HG03439 (cell line): ENCODE data around the gene SETD5.
"Not testable (repeated sequence)": the region's sequence is repeated elsewhere in the genome, so short reads cannot be mapped to it uniquely, and the experiment has no call there.

Experiments
- ATAC-seq: cut with Tn5 transposase; IDR thresholded peaks from one replicate; pipeline ENCODE4 v1.9.1; 2021; ENCODE audit warnings: mild to moderate bottlenecking, moderate library complexity; ENCODE audit not compliant: unreplicated experiment

SETD5 gene

DNA sequence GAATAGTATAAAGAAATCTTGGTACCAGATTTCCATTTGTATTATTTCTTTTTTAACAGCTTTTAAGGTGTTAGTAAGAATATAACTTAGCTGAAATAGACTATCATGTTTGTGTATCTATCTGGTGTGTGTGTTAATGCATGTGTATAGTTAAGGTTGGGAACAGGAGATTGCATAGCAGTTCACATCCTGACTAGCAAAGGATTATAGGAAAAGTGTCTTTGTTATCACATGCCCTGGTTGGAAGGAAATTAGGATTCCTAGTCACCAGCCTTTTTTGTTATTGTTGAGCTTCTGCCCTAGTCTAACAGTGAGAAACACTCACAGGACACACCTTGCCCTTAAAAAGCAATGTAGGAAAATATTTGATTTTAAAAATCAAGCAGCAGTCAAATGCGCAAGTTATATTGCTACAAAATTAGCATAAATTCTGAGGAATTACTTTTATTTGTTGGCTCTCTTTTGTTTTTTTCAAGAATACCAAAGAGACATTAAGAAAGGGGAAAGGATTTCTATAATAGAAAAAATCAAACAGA is 58.2 kb downstream of the SETD5 start:
- no peak for ATAC-seq

- ATAC-seq, result no peak
Measured at GRCh38 chr3:9467451-9467850, 70.0 kb downstream of the SETD5 start.

DNA sequence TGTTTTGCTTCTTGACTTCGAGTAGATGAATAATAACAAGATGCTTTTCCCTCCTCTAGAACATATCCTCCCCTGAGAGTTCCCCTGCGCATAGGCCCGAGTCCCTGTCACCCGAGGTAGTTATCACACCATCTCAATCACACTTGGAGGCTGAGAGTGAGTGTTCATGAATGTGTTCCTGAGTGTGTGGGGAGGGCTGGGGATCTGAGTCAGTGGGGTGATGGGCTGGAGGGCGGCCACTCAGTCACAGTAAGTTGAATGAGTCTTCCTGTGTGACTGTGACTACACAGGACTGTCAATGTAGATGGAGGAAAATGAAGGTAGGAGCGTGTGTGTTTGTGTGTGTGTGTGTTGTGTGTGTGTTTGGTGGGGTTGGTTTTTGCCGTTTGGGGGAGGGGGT is 71.0 kb downstream of the SETD5 start:
- no peak for ATAC-seq

DNA sequence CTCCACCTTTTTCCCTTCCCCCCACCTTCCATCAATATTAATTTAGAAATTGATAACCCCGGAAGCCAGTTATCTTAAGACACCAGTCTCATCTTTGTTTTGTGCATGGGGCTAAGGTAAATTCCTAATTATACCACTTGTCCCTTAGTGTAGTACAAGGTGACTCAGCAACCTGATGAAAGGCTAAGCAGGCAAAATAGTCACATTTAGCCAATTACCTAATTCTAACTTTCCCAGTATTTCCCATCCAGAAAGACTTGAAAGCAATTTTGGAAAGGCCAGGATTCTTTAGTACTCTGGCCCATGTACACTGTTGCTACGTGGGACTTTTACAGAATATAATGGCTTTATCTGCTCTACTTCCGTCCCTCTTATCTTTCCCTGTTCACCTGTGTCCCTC is 72.6 kb downstream of the SETD5 start:
- no peak for ATAC-seq

- ATAC-seq, result no peak
Measured at GRCh38 chr3:9473496-9474065, 76.2 kb downstream of the SETD5 start.

DNA sequence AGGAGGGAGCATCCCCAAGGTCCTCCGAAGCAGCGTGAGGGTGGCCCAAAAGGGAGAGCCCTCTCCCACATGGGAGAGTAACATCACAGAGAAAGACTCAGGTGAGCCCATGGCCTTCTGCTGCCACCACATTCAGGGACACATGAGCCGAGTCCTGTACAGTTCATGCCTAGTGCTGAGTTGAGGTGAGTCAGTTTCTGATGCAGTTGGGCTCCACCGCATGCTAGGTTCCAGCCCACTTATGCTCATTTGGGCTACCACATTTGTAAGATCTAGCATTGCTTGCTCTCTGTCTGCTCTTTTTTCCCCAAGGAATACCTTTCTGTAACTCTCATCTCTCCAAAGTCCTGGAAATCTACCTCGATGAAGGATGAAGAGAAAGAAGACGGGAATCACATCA is 77.1 kb downstream of the SETD5 start:
- no peak for ATAC-seq

DNA sequence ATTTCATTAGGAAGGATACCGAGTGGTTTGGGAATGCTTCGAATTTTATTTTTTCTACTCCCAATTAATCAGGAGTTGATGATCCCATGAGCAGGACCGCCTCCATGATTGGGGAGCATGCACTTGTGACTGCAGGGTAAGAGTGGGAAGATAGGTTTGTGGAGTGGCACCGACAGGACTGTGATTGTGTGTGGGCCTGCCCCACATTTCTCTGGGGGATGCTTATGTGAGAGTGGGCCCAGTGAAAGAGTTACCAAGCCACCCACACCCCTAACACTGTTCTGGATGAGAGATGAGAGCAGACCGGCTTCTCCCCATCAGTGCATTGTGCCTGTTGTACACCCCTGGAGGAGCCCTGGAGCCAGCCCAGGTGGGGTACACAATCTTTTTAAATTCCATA is 79.5 kb downstream of the SETD5 start:
- no peak for ATAC-seq

- ATAC-seq, result no peak
Measured at GRCh38 chr3:9480265-9480664, 82.8 kb downstream of the SETD5 start.

DNA sequence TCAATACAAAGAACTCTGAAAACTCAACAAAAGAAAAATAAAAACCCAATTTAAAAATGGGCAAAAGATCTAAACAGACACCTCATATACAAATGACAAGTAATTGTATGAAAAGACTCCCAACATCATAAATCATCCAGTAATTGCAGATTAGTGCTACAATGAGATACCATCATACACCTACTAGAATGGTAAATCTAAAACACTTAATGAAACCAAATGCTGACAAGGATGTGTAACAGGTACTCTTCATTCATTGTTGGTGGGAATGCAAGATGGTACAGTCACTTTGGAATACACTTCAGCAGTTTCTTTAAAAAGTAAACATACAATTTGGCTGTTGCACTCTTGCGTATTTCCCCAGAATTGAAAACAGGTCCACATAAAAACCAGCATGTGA is 87.8 kb downstream of the SETD5 start:
- ATAC-seq, result no peak

DNA sequence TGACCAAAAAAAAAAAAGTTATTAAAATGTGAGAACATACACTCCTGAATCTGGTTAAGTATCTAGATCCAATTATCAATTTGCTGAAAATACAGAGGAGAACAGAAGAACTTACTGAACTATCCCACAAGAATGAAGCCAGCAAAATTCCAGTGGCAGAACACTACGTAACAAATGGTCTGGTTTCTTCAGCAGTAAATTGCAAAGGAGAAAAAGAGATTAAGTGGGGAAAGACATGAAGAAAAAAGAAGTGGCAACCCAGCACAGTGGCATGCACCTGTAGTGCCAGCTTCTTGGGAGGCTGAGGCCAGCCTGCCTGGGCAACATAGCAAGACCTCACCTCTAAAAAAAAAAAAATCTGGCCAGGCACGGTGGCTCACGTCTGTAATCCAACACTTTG is 94.1 kb downstream of the SETD5 start:
- ATAC-seq, result no peak

DNA sequence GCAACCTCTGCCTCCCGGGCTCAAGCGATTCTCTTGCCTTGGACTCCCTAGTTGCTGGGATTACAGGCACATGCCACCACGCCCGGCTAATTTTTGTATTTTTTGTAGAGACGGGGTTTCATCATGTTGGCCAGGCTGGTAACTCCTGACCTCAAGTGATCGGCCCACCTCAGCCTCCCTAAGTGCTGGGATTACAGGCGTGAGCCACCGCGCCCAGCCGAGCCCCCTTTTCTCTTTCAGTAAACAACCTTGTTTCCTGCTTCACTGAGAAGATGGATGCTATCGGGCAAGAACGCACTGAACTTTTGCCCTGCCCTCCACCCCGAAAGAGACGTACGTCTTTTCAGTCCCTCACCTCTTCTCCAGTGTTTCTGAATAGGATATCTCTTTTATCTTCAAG is 96.6 kb downstream of the SETD5 start:
- not testable (repeated sequence) for ATAC-seq

GRCh38 chr3:9496893-9497292 is 99.5 kb downstream of the SETD5 start:
- ATAC-seq, result no peak

GRCh38 chr3:9497821-9498565 is 100.6 kb downstream of the SETD5 start:
- ATAC-seq, result no peak

GRCh38 chr3:9498781-9499180 is 101.4 kb downstream of the SETD5 start:
- ATAC-seq, result no peak

DNA sequence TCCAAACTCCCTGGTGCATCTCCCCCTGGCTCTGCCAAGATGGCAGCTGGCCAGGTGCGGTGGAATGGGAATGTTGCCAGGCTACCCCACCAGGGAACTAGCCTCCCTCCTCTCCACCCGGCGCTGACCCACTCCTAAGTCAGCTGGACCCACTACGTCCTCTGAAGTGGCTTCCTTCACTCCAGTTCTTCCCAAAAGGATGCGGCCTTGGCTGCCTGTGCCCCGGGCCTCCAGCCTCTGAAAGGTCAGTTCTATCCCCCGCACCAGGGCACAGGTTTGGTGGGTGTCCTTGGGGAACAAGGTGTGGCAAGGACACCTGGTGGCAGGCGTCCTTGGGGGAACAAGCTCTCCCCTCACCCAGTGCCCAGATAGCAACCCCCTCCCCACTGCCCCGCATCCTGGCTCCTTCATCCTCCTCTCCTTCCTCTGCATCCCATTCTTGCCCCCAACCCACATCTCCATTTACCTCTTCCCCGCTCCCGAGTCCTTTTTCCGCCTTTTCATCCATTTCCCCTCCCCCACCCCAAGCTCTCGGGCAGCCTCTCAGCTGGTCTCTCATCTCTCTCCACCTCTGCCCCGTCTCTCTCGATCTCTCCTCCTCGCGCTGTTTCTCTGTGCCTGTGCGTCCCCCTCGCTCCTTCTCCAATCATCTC is 102.2 kb downstream of the SETD5 start:
- no peak for ATAC-seq

DNA sequence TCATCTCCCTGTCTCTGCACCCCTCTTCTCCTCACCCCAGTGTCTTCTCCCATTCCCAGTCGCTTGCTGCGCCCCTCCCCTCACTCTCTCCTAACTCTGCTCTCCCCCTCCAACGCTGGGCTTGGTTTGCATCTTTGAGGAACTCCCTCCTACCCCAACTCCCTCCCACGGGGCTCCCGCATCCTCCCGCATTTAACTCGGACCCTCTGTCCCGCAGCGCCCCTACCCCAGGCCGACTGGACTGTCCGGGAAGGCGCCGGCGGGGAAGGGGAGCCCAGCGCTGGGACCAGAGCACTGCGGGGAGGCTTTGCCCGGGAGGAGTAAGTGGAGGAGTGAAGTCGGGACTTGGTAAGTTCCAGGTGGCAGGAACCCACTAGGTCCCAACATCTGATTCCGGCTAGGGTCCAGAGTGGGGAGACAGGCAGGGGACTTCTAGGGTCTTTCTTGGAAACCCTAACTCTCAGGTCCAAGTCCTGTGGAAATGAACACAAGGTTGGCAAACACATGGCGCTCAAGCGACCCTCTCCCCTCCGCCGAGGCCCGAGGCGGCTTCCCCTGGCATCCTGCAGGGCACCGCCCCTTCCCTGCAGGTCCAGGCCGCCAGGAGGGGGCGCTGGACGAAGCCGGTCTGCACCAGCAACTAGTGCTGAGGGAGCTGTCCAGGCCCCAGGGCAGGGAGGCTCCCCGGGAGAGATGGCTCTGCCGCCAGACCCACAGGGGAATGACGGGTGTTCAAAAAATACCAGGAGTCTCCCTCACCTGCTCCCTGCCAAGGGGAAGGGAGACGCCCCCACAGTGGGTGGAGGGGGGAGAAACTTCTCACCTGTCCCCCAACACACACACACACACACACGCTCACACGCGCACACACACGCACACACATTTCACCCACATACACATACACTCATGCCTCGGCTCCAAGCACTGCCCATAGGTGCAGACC is 103.0 kb downstream of the SETD5 start:
- ATAC-seq, result no peak

DNA sequence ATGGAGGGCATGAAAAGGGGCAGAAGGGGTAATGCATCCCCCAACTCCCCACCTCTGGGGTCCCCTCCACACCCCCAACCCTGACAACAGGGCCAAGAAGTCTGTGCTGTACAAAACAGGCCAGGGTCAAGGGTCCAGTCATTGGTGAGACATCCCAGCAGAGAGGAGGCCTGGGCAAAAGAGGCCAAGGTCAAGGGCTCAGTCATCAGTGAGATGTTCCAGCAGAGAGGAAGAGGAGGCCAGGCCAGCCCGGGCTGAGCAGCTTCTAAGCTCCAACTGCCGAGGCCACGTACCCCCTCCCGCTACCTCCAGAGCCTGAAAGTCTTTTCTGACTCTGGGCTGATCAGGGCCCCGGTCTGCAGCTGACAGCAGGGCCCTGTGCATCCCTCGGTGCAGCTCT is 103.8 kb downstream of the SETD5 start:
- ATAC-seq, result no peak

DNA sequence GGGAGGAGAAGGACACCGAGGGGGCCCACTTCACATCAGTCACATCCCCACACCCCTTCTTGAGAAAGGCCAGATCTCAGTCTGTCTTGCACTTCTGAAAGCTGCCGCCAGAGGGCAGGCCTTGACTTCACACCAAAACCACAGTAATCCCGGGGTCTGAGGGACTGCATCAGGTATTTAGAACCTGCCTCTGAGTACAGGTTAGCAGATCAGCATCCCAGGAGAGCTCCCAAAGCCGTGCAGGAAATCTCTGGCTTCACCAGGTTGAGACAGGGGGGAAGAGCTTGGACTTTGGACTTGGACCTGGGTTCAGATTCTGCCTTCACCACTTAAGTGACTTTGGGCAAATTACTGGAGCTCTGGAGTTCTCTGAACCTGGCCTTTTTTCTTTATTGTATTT is 105.9 kb downstream of the SETD5 start:
- ATAC-seq, result peak; percentile 57

DNA sequence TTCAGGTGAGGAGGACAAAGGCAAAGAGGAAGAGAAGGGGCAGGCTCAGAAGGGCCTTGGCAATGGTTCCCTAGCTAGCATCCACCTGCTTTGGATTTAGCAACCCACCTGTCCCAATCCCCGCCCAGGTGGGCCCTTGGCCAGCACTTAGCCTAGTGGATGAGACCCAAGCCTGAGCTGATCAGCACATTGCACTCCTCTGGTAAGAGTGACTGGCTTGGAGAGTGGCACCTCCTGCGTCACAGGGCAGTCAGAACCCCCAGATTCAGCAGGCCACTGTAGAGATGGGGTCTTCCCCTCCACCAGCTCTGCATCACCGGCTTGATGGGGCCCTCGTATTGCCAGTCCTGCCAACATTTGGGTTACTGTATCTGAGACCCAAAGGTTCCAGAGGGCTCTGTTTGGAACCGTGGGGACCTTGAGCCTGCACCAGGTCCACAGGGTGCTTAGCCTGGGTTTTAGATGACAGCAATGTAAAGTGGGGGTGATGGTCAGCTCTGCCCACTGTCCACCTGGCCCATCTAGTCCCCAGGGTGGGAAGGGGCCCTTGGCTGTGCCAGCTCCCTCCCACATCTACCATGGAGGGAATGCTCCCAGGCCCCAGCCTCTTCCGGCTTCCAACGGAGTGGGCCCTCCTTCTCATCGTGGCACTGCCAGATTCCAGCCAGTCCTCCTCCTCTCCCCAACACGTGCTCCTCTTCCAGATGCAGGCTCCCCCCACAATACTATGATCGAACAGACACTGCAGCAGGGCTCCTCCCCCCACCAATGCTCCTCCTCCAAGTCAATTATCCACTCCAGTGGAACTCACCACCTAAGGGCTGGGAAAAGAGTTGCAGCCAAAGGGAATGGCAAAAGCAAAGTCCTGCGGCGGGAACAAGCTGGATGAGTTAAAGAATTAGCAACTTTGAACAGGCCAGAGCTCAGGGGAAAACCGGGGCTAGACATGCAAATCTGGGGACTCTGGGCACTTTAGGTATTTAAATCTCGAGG is 110.5 kb downstream of the SETD5 start:
- ATAC-seq, result no peak

DNA sequence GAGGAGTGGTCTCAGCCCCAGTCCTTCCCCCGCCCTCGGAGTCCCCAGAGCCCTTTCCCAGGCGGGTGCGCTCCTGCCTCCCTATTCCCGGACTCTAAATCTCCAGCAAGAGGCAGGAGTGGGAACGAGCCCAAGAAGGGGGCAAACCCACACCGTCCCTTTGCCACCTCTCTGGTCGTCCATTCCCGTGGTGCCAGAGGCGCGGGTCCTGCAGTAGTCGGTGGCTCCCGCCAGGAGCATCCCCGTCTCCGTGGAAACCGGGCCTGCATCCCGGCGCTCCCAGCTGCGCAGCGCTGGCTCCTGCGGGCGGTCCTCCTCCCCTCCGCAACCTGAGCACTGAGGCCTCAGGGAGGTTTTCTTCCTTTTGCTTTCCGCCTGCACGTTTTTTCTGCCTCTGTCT is 111.4 kb downstream of the SETD5 start:
- no peak for ATAC-seq
